ENCODE data around the gene CRYBG2.
"Not testable (repeated sequence)": the region's sequence is repeated elsewhere in the genome, so short reads cannot be mapped to it uniquely, and the experiment has no call there.

Gene CRYBG2

GRCh38 chr1:26349188-26349876, 4.6 kb downstream of the CRYBG2 start:
- DNase-seq (ENCODE audit: low read depth in 2 of 2) = no peak

DNA sequence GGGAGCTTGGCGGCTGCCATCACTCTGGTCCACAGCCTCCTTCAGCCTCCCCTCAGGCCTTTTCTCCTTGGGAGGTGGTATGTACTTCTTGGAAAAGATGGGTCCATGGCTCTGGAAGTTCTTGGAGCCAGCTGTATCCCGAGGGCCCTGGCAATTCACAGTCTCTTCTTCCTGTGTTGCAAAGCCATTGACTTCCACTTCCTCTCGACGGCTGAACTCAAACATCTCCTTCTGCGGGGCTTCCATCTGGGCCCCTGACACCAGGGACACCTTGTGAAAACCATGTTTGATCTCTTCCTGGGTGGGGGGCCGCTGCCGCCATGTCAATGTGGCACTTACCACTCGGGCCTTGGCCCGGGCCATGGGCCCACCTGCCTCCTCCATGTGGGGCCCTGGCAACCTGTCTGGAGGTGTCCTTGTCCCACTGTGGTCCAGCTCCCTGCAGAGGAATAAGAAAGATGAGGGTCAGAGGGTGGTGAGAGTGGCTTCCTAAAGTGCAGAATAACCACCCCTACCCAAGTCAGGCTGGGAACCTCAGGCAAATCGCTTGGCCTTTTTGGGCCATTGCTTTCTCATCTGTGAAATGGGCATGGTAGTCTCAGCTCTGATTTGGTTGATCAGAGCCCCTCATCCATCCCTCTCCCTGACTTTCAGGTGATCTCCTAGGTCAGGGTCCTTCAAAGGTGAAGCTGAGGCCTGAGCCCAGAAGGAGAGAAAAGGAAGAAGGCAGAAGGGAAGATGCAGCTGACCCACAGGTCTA, 7.5 kb downstream of the CRYBG2 start:
- DNase-seq (ENCODE audit: low read depth in 2 of 2) = no peak

DNA sequence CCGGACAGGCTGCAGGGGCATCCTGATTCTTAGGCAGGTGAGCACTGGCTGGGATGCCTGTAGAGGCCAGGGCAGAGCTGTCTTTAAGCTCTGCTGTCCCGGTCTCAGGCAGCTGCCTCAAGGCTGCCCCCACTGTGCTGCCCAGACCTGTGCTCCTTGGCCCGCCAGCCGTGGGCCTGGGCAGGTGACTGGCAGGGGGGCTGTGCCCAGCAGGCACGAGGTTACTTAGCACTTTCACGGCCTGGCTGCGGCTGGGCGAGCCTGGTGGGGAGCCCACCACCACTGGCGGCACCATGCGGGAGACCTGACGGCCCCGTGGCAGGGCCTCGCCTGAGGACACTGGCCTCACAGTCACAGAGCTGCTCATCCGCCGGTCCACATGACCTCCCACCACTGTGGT, 8.2 kb downstream of the CRYBG2 start:
- no peak for DNase-seq (ENCODE audit: low read depth in 2 of 2)

- no peak for DNase-seq (ENCODE audit: low read depth in 2 of 2)
These were observed 9.6 kb downstream of the CRYBG2 start for GRCh38 chr1:26344147-26344920.

DNA sequence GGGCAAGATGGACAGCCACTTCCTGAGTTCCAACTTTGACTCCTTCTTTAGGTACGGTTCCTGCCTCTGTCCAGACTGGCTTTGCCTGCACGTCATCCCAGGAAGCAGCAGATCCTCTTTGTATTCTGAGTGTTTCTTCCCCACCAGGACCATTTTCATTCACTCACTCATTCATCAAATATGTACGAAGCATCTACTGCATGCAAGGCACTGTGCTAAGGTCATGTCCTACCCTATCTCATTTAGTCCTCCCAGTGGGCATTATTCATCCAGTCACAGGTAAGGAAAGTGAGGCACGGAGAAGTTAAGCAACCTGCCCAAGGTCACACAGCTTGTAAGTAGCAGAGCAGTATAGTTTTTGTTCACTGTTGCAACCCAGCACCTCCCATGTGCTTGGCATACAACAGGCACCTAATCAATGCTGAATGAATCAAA, 13.9 kb downstream of the CRYBG2 start:
- DNase-seq (ENCODE audit: low read depth in 2 of 2) = no peak

DNA sequence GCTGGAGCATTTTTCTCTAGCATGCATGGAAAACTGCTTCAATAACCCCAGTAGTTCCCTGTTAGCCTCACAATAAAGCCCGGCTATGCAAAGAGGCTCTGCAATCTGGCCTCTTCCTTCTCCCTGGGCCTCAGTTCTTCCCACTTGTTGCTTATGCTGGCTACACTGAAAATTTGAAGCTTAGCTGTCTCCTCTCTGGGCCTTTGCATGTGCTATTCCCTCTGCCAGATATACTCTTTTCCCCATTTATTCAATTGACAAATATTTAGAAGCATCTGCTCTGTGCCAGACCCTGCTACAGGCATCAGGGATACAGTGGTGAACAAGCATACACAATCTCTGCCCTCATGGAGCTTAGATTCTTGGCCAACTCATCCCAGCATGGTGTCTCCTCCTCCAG, 15.3 kb downstream of the CRYBG2 start:
- DNase-seq (ENCODE audit: low read depth in 2 of 2) = no peak

DNA sequence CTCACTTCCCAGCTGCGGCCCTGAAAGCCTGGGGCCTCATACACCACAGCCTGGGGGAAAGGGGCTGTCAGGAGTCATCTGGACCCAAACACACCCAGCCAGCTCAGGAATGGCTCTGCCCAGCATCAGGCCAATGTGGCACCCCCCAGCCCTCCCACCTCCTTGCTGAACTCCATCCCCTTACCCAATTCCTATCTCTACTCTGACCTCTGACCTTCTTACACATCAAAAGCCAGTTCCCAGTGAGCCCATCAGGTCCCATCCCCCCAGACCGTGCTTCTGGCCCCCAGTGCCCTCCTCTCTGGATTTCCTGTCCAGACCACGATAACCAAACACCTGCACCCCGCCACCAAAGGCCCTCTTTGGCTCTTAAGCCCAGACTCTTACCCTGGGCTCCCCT, 16.3 kb downstream of the CRYBG2 start:
- DNase-seq (ENCODE audit: low read depth in 2 of 2) = no peak

DNA sequence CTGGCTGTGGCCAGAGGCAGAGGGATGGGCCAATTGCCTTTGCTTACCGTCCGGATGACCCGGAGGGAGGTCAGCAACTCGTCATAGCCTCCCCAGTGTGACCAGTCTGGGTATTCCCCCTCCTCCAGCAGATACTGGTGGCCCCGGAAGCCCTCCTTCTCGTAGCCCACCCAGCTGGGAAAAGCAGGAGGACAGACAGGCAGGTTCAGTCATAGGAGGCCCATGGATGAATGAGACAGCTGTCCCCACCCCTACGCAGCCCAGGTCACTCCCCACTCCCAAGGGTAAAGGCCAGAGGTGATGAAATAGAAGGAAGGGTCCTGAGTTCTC, 16.8 kb downstream of the CRYBG2 start:
- no peak for DNase-seq (ENCODE audit: low read depth in 2 of 2)

- DNase-seq (ENCODE audit: low read depth in 2 of 2) = peak; percentile 70 to 84
These were observed 17.3 kb downstream of the CRYBG2 start for GRCh38 chr1:26336477-26337205.

DNA sequence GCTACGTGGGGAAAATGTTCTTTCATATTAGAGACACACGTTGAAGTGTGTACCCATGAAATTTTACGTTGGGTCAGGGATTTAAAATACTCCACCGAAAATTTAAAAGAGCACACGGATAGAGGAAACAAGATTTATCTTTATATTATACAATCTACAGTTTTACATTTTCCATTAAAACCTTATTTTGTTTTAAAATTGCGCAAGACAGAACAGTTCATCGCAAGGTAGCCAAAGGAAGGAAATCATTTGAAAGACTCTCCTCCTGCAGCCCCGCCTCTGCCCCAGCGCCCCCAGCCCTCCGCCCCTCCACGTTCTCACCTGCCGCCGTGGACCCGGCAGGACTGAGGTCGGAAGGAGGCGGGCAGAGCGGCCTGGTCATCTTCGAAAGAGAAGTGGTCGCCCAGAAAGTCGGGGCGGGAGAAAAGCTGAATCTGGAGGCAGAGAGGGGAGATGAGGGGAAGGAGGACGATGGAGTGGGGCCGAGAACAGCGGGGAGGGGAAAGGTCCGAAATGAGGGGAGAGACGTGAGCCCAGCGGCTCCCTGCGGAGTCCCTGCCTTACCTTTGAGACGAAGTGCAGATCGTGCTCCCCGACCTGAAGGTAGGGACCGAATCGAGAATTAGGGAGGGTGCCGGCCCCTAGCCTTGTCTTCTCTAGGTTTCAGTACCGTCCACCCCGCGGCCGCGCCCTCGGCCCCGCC, 18.0 kb downstream of the CRYBG2 start:
- no peak for DNase-seq (ENCODE audit: low read depth in 2 of 2)

DNA sequence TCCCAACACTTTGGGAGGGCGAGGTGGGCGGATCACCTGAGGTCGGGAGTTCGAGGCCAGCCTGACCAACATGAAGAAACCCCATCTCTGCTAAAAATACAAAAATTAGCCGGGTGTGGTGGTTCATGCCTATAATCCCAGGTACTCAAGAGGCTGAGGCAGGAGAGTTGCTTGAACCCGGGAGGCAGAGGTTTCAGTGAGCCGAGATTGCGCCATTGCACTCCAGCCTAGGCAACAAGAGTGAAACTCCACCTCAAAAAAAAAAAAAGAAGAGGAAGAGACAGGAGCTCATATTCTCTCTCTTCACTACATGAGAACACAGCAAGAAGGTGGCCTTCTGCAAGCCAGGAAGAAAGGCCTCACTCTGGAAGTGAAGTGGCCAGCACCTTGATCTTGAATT, 20.6 kb downstream of the CRYBG2 start:
- DNase-seq (ENCODE audit: low read depth in 2 of 2) = not testable (repeated sequence)

DNA sequence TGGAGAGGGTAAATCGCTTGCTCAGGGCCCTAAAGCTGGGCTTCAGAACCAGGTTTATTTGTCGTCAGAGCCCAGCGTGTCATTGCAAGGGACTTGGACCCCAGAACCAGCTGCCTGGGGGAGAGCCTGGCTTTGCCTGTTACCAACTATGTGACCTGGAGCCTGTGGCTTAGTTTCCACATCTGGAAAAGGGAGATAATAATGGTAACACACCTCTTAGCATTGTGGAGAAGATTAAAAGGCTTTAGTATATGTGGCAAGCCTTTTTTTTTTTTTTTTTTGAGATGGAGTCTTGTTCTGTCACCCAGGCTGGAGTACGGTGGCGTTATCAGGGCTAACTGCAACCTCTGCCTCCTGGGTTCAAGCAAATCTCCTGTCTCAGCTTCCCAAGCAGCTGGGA, 23.7 kb downstream of the CRYBG2 start:
- DNase-seq (ENCODE audit: low read depth in 2 of 2) = no peak

GRCh38 chr1:26329380-26329779, 24.6 kb downstream of the CRYBG2 start:
- not testable (repeated sequence) for DNase-seq (ENCODE audit: low read depth in 2 of 2)

GRCh38 chr1:26328597-26328996, 25.3 kb downstream of the CRYBG2 start:
- no peak for DNase-seq (ENCODE audit: low read depth in 2 of 2)

DNA sequence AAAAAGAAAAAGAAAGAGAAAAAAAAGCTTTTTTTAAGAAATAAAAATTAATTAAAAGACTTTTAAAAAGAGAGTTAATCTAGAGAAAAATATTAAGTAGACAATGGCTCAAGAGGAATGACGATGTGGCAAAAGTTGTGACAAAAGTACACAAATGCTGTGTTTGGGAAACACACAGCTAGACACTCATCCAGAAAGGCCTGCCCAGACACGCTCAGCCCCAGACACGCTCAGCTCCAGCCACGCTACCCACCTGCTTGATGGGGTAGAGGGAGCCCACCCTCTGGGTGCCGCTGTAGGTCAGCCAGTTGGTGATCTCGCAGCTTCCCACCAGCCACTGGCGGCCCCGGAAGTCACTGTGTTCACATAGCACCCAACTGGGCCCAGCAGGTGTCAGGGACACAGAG, 26.0 kb downstream of the CRYBG2 start:
- no peak for DNase-seq (ENCODE audit: low read depth in 2 of 2)

DNA sequence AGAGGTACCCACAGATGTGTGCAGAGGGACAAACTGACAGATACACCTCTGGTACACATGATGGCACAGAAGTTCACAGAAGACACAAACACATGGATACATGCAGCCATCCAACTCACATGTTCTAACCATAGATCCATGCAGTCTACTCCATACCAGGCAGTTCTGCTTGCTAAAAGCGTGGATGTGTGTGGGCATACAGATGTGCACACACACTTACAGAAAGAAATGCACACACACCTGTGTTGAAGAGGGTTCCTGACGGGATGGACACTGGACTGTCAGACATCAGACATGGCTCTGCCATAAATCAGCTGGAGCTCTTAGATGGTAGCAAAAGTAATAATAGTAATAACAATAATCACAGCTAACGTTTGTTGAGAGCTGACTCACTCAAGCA, 29.4 kb downstream of the CRYBG2 start:
- no peak for DNase-seq (ENCODE audit: low read depth in 2 of 2)

- no peak for DNase-seq (ENCODE audit: low read depth in 2 of 2)
These were observed 30.5 kb downstream of the CRYBG2 start for GRCh38 chr1:26323382-26323781.

DNA sequence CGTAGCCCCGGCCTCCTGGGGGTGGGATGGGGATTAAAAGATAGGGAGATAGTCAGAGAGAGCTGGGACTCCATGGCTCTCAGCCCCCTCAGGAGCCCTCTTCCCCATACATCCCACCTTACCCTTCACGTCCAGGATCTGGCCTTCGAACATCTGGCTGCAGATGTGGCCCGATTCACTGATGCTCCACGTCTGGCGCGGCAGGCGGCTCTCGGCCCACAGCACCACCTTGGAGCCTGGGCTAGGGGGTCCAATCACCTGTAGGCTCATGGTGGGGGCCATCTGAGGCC, 31.9 kb downstream of the CRYBG2 start:
- no peak for DNase-seq (ENCODE audit: low read depth in 2 of 2)

GRCh38 chr1:26321315-26322041, 32.5 kb downstream of the CRYBG2 start:
- peak; percentile 82 to 94 for DNase-seq (ENCODE audit: low read depth in 2 of 2)

- DNase-seq (ENCODE audit: low read depth in 2 of 2) = no peak
These were observed 33.0 kb downstream of the CRYBG2 start for GRCh38 chr1:26320896-26321295.
